Measurements from ENCODE around the gene PNPT1. TPM values are rescaled to one million over a fixed set of nuclear protein-coding genes. Genes with fewer than 3 reads are reported as not detected.

The PNPT1 gene
- total and polyA plus RNA-seq, 4 experiments from 2014 or later = 21.9 to 29.2 (median 27.4) TPM

- H3K4me3 ChIP-seq (ENCODE audit: low read length in 2 of 2) = no peak overlapping the region
- Mint-ChIP-seq H3K9me3 (no peaks in the 10 kb centered on the region), H3K36me3 (peaks cover 14 to 33% of the 10 kb centered on the region in 2 donors), H3K4me1 (peaks cover 16 to 51% (median 48%) of the 10 kb centered on the region in 4 donors), H3K27me3 (no peaks in the 10 kb centered on the region), H3K4me3 (peak overlapping the region in 2 of 8 donors; percentile 67 to 83), H3K27ac (peak overlapping the region in 5 of 7 donors; percentile 58 to 79 (median 73))
- H3K36me3 ChIP-seq (ENCODE audit: insufficient read depth, low read length) = peaks cover 5% of the 10 kb centered on the region
- peaks cover 73% of the 10 kb centered on the region for H3K4me1 ChIP-seq (ENCODE audit: insufficient read depth, low read length)
- intact Hi-C loops (cut with micrococcal nuclease) = no loop called here
- ChIA-PET CTCF (ENCODE audit: partially characterized antibody) (no interaction called here), POLR2A (ENCODE audit: partially characterized antibody) (interaction anchor here (3.3 kb wide), 1 partner anchor 101 kb away, joined by 15 read pairs; the partner anchor contains the start of gene CFAP36)
- H3K9me3 ChIP-seq (ENCODE audit: control insufficient read depth in 1 of 2, low read length in 2 of 2) = no peaks in the 10 kb centered on the region
- H3K27ac ChIP-seq (ENCODE audit: low read depth, low read length) = no peak overlapping the region
- H3K27me3 ChIP-seq (ENCODE audit: insufficient read depth, low read length) = no peaks in the 10 kb centered on the region
- no peak for DNase-seq
Observed at GRCh38 chr2:55620123-55620779, 73.4 kb downstream of the PNPT1 start.

- Mint-ChIP-seq H3K27ac (no peak overlapping the region), H3K27me3 (no peaks in the 10 kb centered on the region), H3K9me3 (no peaks in the 10 kb centered on the region), H3K4me1 (peaks cover 22 to 50% (median 47%) of the 10 kb centered on the region in 4 donors), H3K4me3 (no peak overlapping the region), H3K36me3 (peaks cover 21 to 38% of the 10 kb centered on the region in 2 donors)
- POLR2A ChIA-PET (ENCODE audit: partially characterized antibody) = interaction anchor here (0.5 to 2.9 kb wide), 30 partner anchors 8 to 1851 kb away, joined by 3 to 90 read pairs (median 5); partner anchors contain the start of genes CCDC88A, CFAP36, CHAC2 and CLHC1
- H3K27ac ChIP-seq (ENCODE audit: low read depth, low read length) = peak overlapping the region; percentile 100
- peak overlapping the region; percentile 90 to 97 for H3K4me3 ChIP-seq (ENCODE audit: low read length in 2 of 2)
- peak; percentile 47 to 69 (median 56) for DNase-seq
- intact Hi-C loops (cut with micrococcal nuclease) = loop anchor here (5.0 kb wide), 1 partner anchor 336 kb away; no protein-coding TSS in a partner anchor
- H3K9me3 ChIP-seq (ENCODE audit: control insufficient read depth in 1 of 2, low read length in 2 of 2) = no peaks in the 10 kb centered on the region
- H3K4me1 ChIP-seq (ENCODE audit: insufficient read depth, low read length) = peaks cover 75% of the 10 kb centered on the region
- CTCF ChIA-PET (ENCODE audit: partially characterized antibody) = interaction anchor here (0.7 to 1.2 kb wide), 4 partner anchors 98 to 570 kb away, joined by 3 to 6 read pairs (median 3); partner anchors contain the start of gene CFAP36
- H3K27me3 ChIP-seq (ENCODE audit: insufficient read depth, low read length) = no peaks in the 10 kb centered on the region
- peaks cover 15% of the 10 kb centered on the region for H3K36me3 ChIP-seq (ENCODE audit: insufficient read depth, low read length)
Observed at GRCh38 chr2:55618275-55619055, 75.2 kb downstream of the PNPT1 start.

GRCh38 chr2:55618025-55618274 is 75.7 kb downstream of the PNPT1 start:
- ChIA-PET CTCF (ENCODE audit: partially characterized antibody) (interaction anchor here (1.1 to 1.2 kb wide), 3 partner anchors 97 to 194 kb away, joined by 3 to 6 read pairs (median 3); partner anchors contain the start of gene CFAP36), POLR2A (ENCODE audit: partially characterized antibody) (interaction anchor here (0.5 to 2.9 kb wide), 31 partner anchors 8 to 1850 kb away, joined by 3 to 90 read pairs (median 5); partner anchors contain the start of genes CCDC88A, CFAP36, CHAC2 and CLHC1)
- intact Hi-C loops (cut with micrococcal nuclease) = loop anchor here (5.0 kb wide), 1 partner anchor 336 kb away; no protein-coding TSS in a partner anchor
- Mint-ChIP-seq H3K36me3 (peaks cover 24 to 38% of the 10 kb centered on the region in 2 donors), H3K27ac (no peak overlapping the region), H3K27me3 (no peaks in the 10 kb centered on the region), H3K4me3 (no peak overlapping the region), H3K4me1 (peaks cover 23 to 48% (median 45%) of the 10 kb centered on the region in 4 donors), H3K9me3 (no peaks in the 10 kb centered on the region)
- H3K36me3 ChIP-seq (ENCODE audit: insufficient read depth, low read length) = peaks cover 15% of the 10 kb centered on the region
- peaks cover 69% of the 10 kb centered on the region for H3K4me1 ChIP-seq (ENCODE audit: insufficient read depth, low read length)
- H3K9me3 ChIP-seq (ENCODE audit: control insufficient read depth in 1 of 2, low read length in 2 of 2) = no peaks in the 10 kb centered on the region
- DNase-seq = no peak
- peak overlapping the region; percentile 90 to 97 for H3K4me3 ChIP-seq (ENCODE audit: low read length in 2 of 2)
- H3K27ac ChIP-seq (ENCODE audit: low read depth, low read length) = peak overlapping the region; percentile 100
- H3K27me3 ChIP-seq (ENCODE audit: insufficient read depth, low read length) = no peaks in the 10 kb centered on the region

- Mint-ChIP-seq H3K9me3 (no peaks in the 10 kb centered on the region), H3K4me1 (peaks cover 23 to 44% (median 40%) of the 10 kb centered on the region in 4 donors), H3K27me3 (no peaks in the 10 kb centered on the region), H3K36me3 (peaks cover 22 to 34% of the 10 kb centered on the region in 2 donors), H3K4me3 (no peak within 1 kb of the TSS), H3K27ac (no peak within 1 kb of the TSS)
- Histone ChIP-seq H3K4me1 (ENCODE audit: insufficient read depth, low read length) (peaks cover 64% of the 10 kb centered on the region), H3K4me3 (ENCODE audit: low read length in 2 of 2) (peak within 1 kb of the TSS; percentile 97 to 98), H3K36me3 (ENCODE audit: insufficient read depth, low read length) (peaks cover 15% of the 10 kb centered on the region), H3K27me3 (ENCODE audit: insufficient read depth, low read length) (no peaks in the 10 kb centered on the region), H3K27ac (ENCODE audit: low read depth, low read length) (peak within 1 kb of the TSS; percentile 100), H3K9me3 (ENCODE audit: control insufficient read depth in 1 of 2, low read length in 2 of 2) (no peaks in the 10 kb centered on the region)
- POLR2A ChIA-PET (ENCODE audit: partially characterized antibody) = interaction anchor here (0.5 to 2.9 kb wide), 36 partner anchors 8 to 1850 kb away, joined by 3 to 90 read pairs (median 4); partner anchors contain the start of genes CCDC88A, CFAP36, CHAC2 and CLHC1
- intact Hi-C loops (cut with micrococcal nuclease) = loop anchor here (1.0 to 5.0 kb wide), 10 partner anchors 15 to 1502 kb away; partner anchors contain the start of genes ACYP2, CCDC88A, CFAP36 and CLHC1
- DNase-seq = peak; percentile 99 to 100 (median 100)
- CTCF ChIA-PET (ENCODE audit: partially characterized antibody) = interaction anchor here (1.2 kb wide), 2 partner anchors 97 to 193 kb away, joined by 3 read pairs; no protein-coding TSS in a partner anchor
Observed at GRCh38 chr2:55617175-55618024, 76.2 kb downstream of the PNPT1 start, which contains the start of gene PPP4R3B. Gene PPP4R3B, minus strand, starts transcription at chr2:55617622. Its CDS starts 337 bp downstream, at chr2:55617285.

- peak; percentile 56 to 84 (median 71) for DNase-seq
- H3K4me1 ChIP-seq (ENCODE audit: insufficient read depth, low read length) = peaks cover 57% of the 10 kb centered on the region
- H3K4me3 ChIP-seq (ENCODE audit: low read length in 2 of 2) = peak overlapping the region; percentile 97 to 98
- H3K27me3 Mint-ChIP-seq = no peaks in the 10 kb centered on the region
- no peak overlapping the region for H3K4me3 Mint-ChIP-seq
- peak overlapping the region; percentile 100 for H3K27ac ChIP-seq (ENCODE audit: low read depth, low read length)
- peaks cover 19% of the 10 kb centered on the region for H3K36me3 ChIP-seq (ENCODE audit: insufficient read depth, low read length)
- intact Hi-C loops (cut with micrococcal nuclease) = loop anchor here (1.0 to 5.0 kb wide), 10 partner anchors 14 to 1501 kb away; partner anchors contain the start of genes ACYP2, CCDC88A, CFAP36 and CLHC1
- POLR2A ChIA-PET (ENCODE audit: partially characterized antibody) = interaction anchor here (0.9 to 2.9 kb wide), 15 partner anchors 9 to 1849 kb away, joined by 3 to 90 read pairs (median 5); partner anchors contain the start of genes CFAP36, CHAC2, RPS27A and RTN4
- no peak overlapping the region for H3K27ac Mint-ChIP-seq
- H3K36me3 Mint-ChIP-seq = peaks cover 19 to 33% of the 10 kb centered on the region in 2 donors
- no peaks in the 10 kb centered on the region for H3K27me3 ChIP-seq (ENCODE audit: insufficient read depth, low read length)
- H3K9me3 ChIP-seq (ENCODE audit: control insufficient read depth in 1 of 2, low read length in 2 of 2) = no peaks in the 10 kb centered on the region
- H3K9me3 Mint-ChIP-seq = no peaks in the 10 kb centered on the region
- CTCF ChIA-PET (ENCODE audit: partially characterized antibody) = no interaction called here
- peaks cover 25 to 38% (median 36%) of the 10 kb centered on the region in 4 donors for H3K4me1 Mint-ChIP-seq
Observed at GRCh38 chr2:55616551-55617174, 77.0 kb downstream of the PNPT1 start.

- ChIA-PET CTCF (ENCODE audit: partially characterized antibody) (no interaction called here), POLR2A (ENCODE audit: partially characterized antibody) (interaction anchor here (0.9 kb wide), 1 partner anchor 92 kb away, joined by 3 read pairs; the partner anchor contains the start of gene CFAP36)
- no peak overlapping the region for H3K4me3 Mint-ChIP-seq
- Histone ChIP-seq H3K4me3 (ENCODE audit: low read length in 2 of 2) (no peak overlapping the region), H3K4me1 (ENCODE audit: insufficient read depth, low read length) (peaks cover 68% of the 10 kb centered on the region), H3K27ac (ENCODE audit: low read depth, low read length) (no peak overlapping the region), H3K9me3 (ENCODE audit: control insufficient read depth in 1 of 2, low read length in 2 of 2) (no peaks in the 10 kb centered on the region), H3K27me3 (ENCODE audit: insufficient read depth, low read length) (no peaks in the 10 kb centered on the region), H3K36me3 (ENCODE audit: insufficient read depth, low read length) (peaks cover 16% of the 10 kb centered on the region)
- intact Hi-C loops (cut with micrococcal nuclease) = no loop called here
- H3K36me3 Mint-ChIP-seq = peaks cover 24 to 44% of the 10 kb centered on the region in 2 donors
- H3K9me3 Mint-ChIP-seq = no peaks in the 10 kb centered on the region
- H3K27me3 Mint-ChIP-seq = no peaks in the 10 kb centered on the region
- H3K4me1 Mint-ChIP-seq = peaks cover 35 to 77% (median 57%) of the 10 kb centered on the region in 4 donors
- H3K27ac Mint-ChIP-seq = peak overlapping the region in 1 of 7 donors; percentile 62
- no peak for DNase-seq
Observed at GRCh38 chr2:55611997-55612396, 81.6 kb downstream of the PNPT1 start.

Measured in CD4-positive, alpha-beta memory T cell (primary cell).